Right atrium auricular region (tissue), 2 donors: ENCODE measurements around the gene PBX4. TPM values are rescaled to one million over a fixed set of nuclear protein-coding genes. Genes with fewer than 3 reads are reported as not detected.

Experiments
- DNase-seq: peaks from one replicate; pipeline ENCODE4 v3.0.0-alpha.2; 2019; ENCODE audit warnings: low spot score
- H3K27ac ChIP-seq, 2 donors: fragments of 200-600 bp; sonication (generic); 1 replicate in 1 of 2; 2 replicates in 1 of 2; pipeline ENCODE4 v1.5.1; 2016 to 2019
- H3K27me3 ChIP-seq, 2 donors: fragments of 200-600 bp; sonication (generic); one replicate each; pipeline versions ENCODE4 v1.5.1 to v1.6.0; 2017 to 2019
- H3K36me3 ChIP-seq: fragments of 200-600 bp; sonication (generic); one replicate; pipeline ENCODE4 v1.5.1; 2016
- H3K4me1 ChIP-seq, 2 donors: fragments of 200-600 bp; sonication (generic); one replicate each; pipeline versions ENCODE4 v1.5.1 to v1.6.0; 2017 to 2019
- H3K4me3 ChIP-seq, 2 donors: fragments of 200-600 bp; sonication (generic); 1 replicate in 1 of 2; 2 replicates in 1 of 2; pipeline ENCODE4 v1.5.1; 2017 to 2019; ENCODE audit warnings: mild to moderate bottlenecking in 1 of 2, moderate library complexity in 1 of 2
- H3K9me3 ChIP-seq, 2 donors: fragments of 200-600 bp; sonication (generic); one replicate each; pipeline ENCODE4 v1.5.1; 2019
- CTCF ChIP-seq, 2 donors: fragments of 200-600 bp; sonication (generic); IDR thresholded peaks; one replicate each; pipeline ENCODE4 v1.5.1; 2019; ENCODE audit warnings: antibody characterized with exemption in 2 of 2
- total RNA-seq, 2 donors: library from RNA; depleted of rRNA; stranded (reverse); fragments of >200 nt; gene quantifications; one replicate each; pipeline ENCODE4 v1.1.0, GENCODE V29; 2016

Gene PBX4
- total RNA-seq, 2 donors from 2014 or later: not detected

GRCh38 chr19:19655641-19656343, 37.3 kb upstream of the PBX4 start:
- H3K27me3 ChIP-seq: no peaks in the 10 kb centered on the region
- no peak overlapping the region for H3K27ac ChIP-seq
- DNase-seq: no peak
- peaks cover 0 to 8% of the 10 kb centered on the region in 2 donors for H3K4me1 ChIP-seq
- no peaks in the 10 kb centered on the region for H3K9me3 ChIP-seq
- peaks cover 93% of the 10 kb centered on the region for H3K36me3 ChIP-seq
- no peak overlapping the region for H3K4me3 ChIP-seq
- no peak for TF ChIP-seq CTCF (IDR thresholded peaks at IDR 0.05)

GRCh38 chr19:19655051-19655594, 36.6 kb upstream of the PBX4 start:
- H3K9me3 ChIP-seq: no peaks in the 10 kb centered on the region
- no peak overlapping the region for H3K27ac ChIP-seq
- no peak for TF ChIP-seq CTCF (IDR thresholded peaks at IDR 0.05)
- H3K4me3 ChIP-seq: no peak overlapping the region
- peaks cover 98% of the 10 kb centered on the region for H3K36me3 ChIP-seq
- H3K27me3 ChIP-seq: no peaks in the 10 kb centered on the region
- no peak for DNase-seq
- H3K4me1 ChIP-seq: peaks cover 0 to 11% of the 10 kb centered on the region in 2 donors

DNA sequence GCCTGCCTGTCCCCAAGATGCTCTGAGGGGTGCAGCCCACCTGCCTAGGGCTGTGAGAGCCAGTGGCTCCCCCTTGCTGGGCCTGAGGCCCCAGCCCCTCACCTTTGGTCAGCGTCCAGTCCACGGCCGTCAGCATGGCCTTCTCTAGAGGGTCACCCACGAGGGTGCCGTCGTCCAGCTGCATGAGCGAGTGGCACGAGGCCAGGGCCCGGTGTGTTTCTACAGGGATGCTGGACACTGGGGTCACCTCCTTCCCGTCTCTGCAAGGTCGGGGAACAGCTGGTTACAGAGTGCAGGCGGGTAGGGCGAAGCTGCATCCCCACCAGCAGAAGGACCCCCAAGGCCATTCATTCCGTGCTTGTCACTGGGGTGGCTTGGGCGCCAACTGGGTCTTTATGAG, 36.0 kb upstream of the PBX4 start:
- H3K9me3 ChIP-seq: no peaks in the 10 kb centered on the region
- no peak for TF ChIP-seq CTCF (IDR thresholded peaks at IDR 0.05)
- no peaks in the 10 kb centered on the region for H3K27me3 ChIP-seq
- H3K27ac ChIP-seq: no peak overlapping the region
- peaks cover 98% of the 10 kb centered on the region for H3K36me3 ChIP-seq
- H3K4me1 ChIP-seq: peaks cover 0 to 11% of the 10 kb centered on the region in 2 donors
- DNase-seq: no peak
- no peak overlapping the region for H3K4me3 ChIP-seq

- H3K4me3 ChIP-seq: no peak overlapping the region
- peaks cover 0 to 11% of the 10 kb centered on the region in 2 donors for H3K4me1 ChIP-seq
- H3K27ac ChIP-seq: no peak overlapping the region
- peaks cover 93% of the 10 kb centered on the region for H3K36me3 ChIP-seq
- no peaks in the 10 kb centered on the region for H3K9me3 ChIP-seq
- no peaks in the 10 kb centered on the region for H3K27me3 ChIP-seq
- DNase-seq: no peak
- TF ChIP-seq CTCF (IDR thresholded peaks at IDR 0.05): no peak
Measured at GRCh38 chr19:19653597-19654147, 35.2 kb upstream of the PBX4 start.

- no peak for TF ChIP-seq CTCF (IDR thresholded peaks at IDR 0.05)
- no peak for DNase-seq
- Histone ChIP-seq H3K9me3 (no peaks in the 10 kb centered on the region), H3K4me1 (peaks cover 0 to 11% of the 10 kb centered on the region in 2 donors), H3K27ac (no peak overlapping the region), H3K36me3 (peaks cover 92% of the 10 kb centered on the region), H3K27me3 (no peaks in the 10 kb centered on the region), H3K4me3 (no peak overlapping the region)
Measured at GRCh38 chr19:19652482-19653295, 34.2 kb upstream of the PBX4 start.
